ENCODE results near the gene CLMN. TPM values are rescaled to one million over a fixed set of nuclear protein-coding genes. Genes with fewer than 3 reads are reported as not detected.

CLMN gene
- total and polyA plus RNA-seq, 8 donors = 5.3 to 42.9 (median 20.1) TPM

DNA sequence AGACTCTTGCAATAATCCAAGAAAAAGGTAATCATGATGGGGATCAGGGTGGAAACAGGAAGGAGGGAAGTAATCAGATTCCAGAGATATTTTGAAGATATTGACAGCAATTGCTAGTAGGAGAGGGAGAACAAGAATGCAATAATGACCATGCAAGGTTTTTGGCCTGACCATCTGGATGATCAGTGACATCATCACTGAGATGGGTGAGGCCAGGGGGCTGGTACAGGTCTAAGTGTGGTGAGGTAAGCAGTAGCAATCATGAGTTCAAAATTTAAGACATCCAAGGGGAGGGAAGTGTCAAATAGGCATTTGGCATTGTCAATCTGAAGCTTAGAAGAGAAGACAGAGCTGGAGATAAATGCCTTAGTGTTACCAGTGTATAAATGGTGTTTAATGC, 24.8 kb upstream of the CLMN start:
- Histone ChIP-seq H3K27me3 (no peaks in the 10 kb centered on the region), H3K36me3 (no peaks in the 10 kb centered on the region), H3K4me1 (peaks cover 0 to 12% (median 9%) of the 10 kb centered on the region in 4 donors), H3K27ac (no peak overlapping the region), H3K9me3 (no peaks in the 10 kb centered on the region), H3K4me3 (no peak overlapping the region)
- no peak for DNase-seq
- TF ChIP-seq, protein P1, sequence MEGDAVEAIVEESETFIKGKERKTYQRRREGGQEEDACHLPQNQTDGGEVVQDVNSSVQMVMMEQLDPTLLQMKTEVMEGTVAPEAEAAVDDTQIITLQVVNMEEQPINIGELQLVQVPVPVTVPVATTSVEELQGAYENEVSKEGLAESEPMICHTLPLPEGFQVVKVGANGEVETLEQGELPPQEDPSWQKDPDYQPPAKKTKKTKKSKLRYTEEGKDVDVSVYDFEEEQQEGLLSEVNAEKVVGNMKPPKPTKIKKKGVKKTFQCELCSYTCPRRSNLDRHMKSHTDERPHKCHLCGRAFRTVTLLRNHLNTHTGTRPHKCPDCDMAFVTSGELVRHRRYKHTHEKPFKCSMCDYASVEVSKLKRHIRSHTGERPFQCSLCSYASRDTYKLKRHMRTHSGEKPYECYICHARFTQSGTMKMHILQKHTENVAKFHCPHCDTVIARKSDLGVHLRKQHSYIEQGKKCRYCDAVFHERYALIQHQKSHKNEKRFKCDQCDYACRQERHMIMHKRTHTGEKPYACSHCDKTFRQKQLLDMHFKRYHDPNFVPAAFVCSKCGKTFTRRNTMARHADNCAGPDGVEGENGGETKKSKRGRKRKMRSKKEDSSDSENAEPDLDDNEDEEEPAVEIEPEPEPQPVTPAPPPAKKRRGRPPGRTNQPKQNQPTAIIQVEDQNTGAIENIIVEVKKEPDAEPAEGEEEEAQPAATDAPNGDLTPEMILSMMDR (IDR thresholded peaks at IDR 0.05) = no peak
- TF ChIP-seq POLR2AphosphoS5 (IDR thresholded peaks at IDR 0.05) (no peak), EP300 (IDR thresholded peaks at IDR 0.05) (no peak), POLR2A (IDR thresholded peaks at IDR 0.05) (no peak)
- intact Hi-C loops (cut with DNase I; ENCODE audit: low total_unique reads) = no loop called here

DNA sequence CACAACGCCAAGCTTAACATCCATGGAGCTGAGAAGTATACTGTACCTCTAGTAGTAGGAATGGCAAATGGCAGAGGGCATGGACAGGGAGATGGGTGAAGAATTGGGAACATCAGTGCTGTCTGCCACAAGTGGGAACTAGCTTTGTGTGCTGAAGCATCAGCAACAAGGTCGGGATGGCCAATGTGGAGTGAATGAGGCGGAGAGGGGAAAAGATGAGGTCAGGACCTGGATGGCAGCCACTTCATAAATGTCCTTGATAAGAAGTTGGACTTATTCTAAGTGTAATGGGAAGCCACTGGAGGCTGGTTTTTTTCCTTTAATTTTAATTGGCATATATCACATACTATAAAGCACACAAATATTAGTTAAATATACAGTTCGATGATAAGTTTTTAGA, 21.9 kb upstream of the CLMN start:
- H3K27ac ChIP-seq = no peak overlapping the region
- no peak for DNase-seq

DNA sequence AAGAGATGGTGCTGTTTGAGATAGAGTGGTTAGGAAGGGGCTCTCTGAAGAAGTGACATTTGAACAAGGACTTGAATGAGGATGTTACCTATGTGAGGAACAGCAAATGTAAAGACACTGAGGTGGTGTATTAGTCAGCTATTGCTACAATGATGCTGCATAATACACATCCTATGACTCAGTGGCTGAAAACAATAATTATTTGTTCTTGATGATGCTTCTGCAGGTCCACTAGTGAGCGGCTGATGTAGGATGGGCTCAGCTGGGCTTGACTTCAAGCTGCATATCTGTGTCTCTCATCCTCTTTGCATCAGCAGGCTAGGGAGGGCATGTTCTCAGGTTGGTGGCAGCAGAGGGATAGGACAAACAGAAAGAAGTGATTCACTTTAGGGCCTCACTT, 21.4 kb upstream of the CLMN start:
- no peak for DNase-seq
- intact Hi-C loops (cut with DNase I; ENCODE audit: low total_unique reads) = no loop called here
- Histone ChIP-seq H3K27me3 (peaks cover 0 to 6% (median 0%) of the 10 kb centered on the region in 3 donors), H3K4me3 (no peak overlapping the region), H3K36me3 (no peaks in the 10 kb centered on the region), H3K27ac (peak overlapping the region; percentile 64 to 91 (median 77)), H3K9me3 (no peaks in the 10 kb centered on the region), H3K4me1 (peaks cover 0 to 18% (median 11%) of the 10 kb centered on the region in 4 donors)
- WGBS, 5 donors = 93 to 100% (median 100%) methylated on average over 1 of the region's 1 CpG
- TF ChIP-seq EP300 (IDR thresholded peaks at IDR 0.05) (no peak), POLR2A (IDR thresholded peaks at IDR 0.05) (no peak), POLR2AphosphoS5 (IDR thresholded peaks at IDR 0.05) (no peak)
- TF ChIP-seq, protein P1 (IDR thresholded peaks at IDR 0.05) = no peak

More for the DNA sequence above, 21.9 kb upstream of the CLMN start:
- Histone ChIP-seq H3K4me1 (peaks cover 0 to 18% (median 11%) of the 10 kb centered on the region in 4 donors), H3K4me3 (no peak overlapping the region), H3K9me3 (no peaks in the 10 kb centered on the region), H3K27me3 (peaks cover 0 to 6% (median 0%) of the 10 kb centered on the region in 3 donors), H3K36me3 (no peaks in the 10 kb centered on the region)
- intact Hi-C loops (cut with DNase I; ENCODE audit: low total_unique reads) = no loop called here
- TF ChIP-seq, protein P1 (IDR thresholded peaks at IDR 0.05) = no peak
- TF ChIP-seq POLR2AphosphoS5 (IDR thresholded peaks at IDR 0.05) = no peak
- no peak for TF ChIP-seq POLR2A (IDR thresholded peaks at IDR 0.05)
- WGBS, 5 donors = 79 to 89% (median 82%) methylated on average over 4 of the region's 4 CpGs

DNA sequence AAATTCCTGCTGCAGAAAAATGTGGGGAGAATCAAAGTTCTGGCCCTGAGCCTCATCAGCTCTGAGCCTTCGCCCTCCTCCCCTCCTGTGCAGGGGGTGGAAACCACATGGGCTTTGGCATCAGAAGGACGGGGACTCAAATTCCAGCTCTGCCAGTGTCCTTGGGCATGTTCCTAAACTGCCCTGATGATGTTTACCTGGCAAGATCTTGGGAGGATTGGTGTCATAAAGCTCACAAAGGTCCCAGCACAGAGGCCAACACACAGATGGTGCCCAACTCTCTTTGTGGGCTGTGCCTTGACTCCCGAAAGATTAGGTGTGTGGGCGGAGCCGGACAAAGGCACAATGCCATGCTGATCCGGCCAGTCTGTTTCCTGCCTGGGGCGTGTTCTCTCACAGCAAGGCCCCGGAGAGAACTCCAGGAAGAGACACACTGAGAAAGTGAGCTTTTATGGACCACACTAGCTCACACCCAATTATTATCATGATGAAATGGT, 20.5 kb upstream of the CLMN start:
- no peaks in the 10 kb centered on the region for H3K36me3 ChIP-seq
- TF ChIP-seq POLR2A (IDR thresholded peaks at IDR 0.05) (no peak), EP300 (IDR thresholded peaks at IDR 0.05) (no peak), POLR2AphosphoS5 (IDR thresholded peaks at IDR 0.05) (peak in 2 of 3 donors; percentile 73 to 85)
- peak overlapping the region; percentile 64 to 91 (median 77) for H3K27ac ChIP-seq
- H3K27me3 ChIP-seq = peaks cover 0 to 6% (median 0%) of the 10 kb centered on the region in 3 donors
- H3K9me3 ChIP-seq = peaks cover 0 to under 1% (median under 1%) of the 10 kb centered on the region in 4 donors
- peak; percentile 78 to 93 for DNase-seq
- WGBS, 5 donors = 19 to 33% (median 28%) methylated on average over 8 of the region's 8 CpGs
- intact Hi-C loops (cut with DNase I; ENCODE audit: low total_unique reads) = no loop called here
- H3K4me1 ChIP-seq = peaks cover 0 to 18% (median 11%) of the 10 kb centered on the region in 4 donors
- H3K4me3 ChIP-seq = no peak overlapping the region

DNA sequence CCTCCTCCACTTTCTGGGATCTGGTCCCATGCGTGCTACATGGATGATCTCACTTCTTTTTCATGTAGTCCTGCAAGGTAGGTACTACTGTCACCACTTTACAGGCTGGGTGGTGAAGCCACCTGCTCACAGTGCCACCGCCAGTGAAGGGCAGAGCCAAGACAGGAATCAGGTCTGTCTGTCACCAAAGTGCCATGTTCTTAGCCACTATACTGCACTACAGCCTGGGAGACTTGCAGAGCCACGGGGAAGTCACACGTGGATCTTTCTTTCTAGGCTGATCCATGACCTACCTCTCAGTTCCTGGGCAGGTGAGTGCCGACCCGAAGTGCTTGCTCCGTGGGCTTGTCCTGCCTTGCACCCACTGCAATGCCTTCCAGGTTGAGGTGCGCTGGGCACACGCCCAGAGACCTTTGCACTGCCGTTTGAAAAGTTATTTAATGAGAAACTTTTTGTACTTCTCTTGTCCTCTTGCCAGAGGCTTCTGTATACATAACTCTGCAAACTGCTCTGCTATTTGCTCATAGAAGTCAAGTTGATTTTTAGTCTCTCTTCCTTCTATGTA, 19.7 kb upstream of the CLMN start:
- H3K27me3 ChIP-seq = peaks cover 0 to 6% (median 0%) of the 10 kb centered on the region in 3 donors
- H3K9me3 ChIP-seq = peaks cover 0 to 7% (median 3%) of the 10 kb centered on the region in 4 donors
- H3K4me3 ChIP-seq = no peak overlapping the region
- DNase-seq = peak; percentile 60 to 81
- intact Hi-C loops (cut with DNase I; ENCODE audit: low total_unique reads) = no loop called here
- WGBS, 5 donors = 32 to 53% (median 43%) methylated on average over 10 of the region's 10 CpGs
- peak overlapping the region; percentile 42 to 83 (median 68) for H3K27ac ChIP-seq
- peaks cover 0 to 18% (median 11%) of the 10 kb centered on the region in 4 donors for H3K4me1 ChIP-seq
- TF ChIP-seq POLR2AphosphoS5 (IDR thresholded peaks at IDR 0.05) (peak in 1 of 3 donors; percentile 4), POLR2A (IDR thresholded peaks at IDR 0.05) (no peak)
- TF ChIP-seq, protein P1 (IDR thresholded peaks at IDR 0.05) = no peak
- no peaks in the 10 kb centered on the region for H3K36me3 ChIP-seq
